Measurements from ENCODE around the gene RBM14. TPM values are rescaled to one million over a fixed set of nuclear protein-coding genes. Genes with fewer than 3 reads are reported as not detected.

Gene RBM14
- total RNA-seq, 1 experiment from 2014 or later = 92.0 TPM

DNA sequence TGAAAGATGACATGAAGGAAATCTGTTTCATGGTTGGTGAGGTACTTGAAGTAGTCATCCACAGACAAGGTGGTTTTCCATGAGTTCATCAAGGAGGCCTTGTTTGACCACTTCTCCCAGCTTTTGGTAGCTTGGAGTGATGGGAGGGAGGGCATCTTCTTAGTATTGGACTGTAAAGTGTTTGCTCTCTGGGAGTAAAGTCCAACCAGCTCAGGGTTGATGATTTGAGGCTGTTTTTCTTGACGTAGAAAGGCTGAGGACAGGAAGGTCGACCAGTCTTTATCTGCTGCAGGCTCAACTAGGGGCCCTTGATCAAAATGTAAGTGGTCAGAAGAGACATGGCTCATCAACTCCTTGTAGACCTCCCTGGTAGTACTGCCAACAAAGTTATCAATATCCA lies 25.3 kb upstream of the RBM14 start:
- peaks cover 11% of the 10 kb centered on the region for H3K4me1 Mint-ChIP-seq
- peaks cover 49% of the 10 kb centered on the region for H3K27me3 Mint-ChIP-seq (ENCODE audit: low read depth)
- no peak for TF ChIP-seq SP1 (CRISPR knock-in tag; conservative IDR thresholded peaks at IDR 0.05)
- TF ChIP-seq NFATC4 (CRISPR knock-in tag; IDR thresholded peaks at IDR 0.05) = no peak
- no peak for TF ChIP-seq ZNF219 (CRISPR knock-in tag; IDR thresholded peaks at IDR 0.05; ENCODE audit: borderline replicate concordance)
- no peak for TF ChIP-seq ZMAT4 (CRISPR knock-in tag; IDR thresholded peaks at IDR 0.05)
- no peak for TF ChIP-seq ZNF138 (CRISPR knock-in tag; conservative IDR thresholded peaks at IDR 0.05)
- no peak for TF ChIP-seq NFE2L1 (CRISPR knock-in tag; IDR thresholded peaks at IDR 0.05)
- TF ChIP-seq STAT6 (CRISPR knock-in tag; conservative IDR thresholded peaks at IDR 0.05; ENCODE audit: low read depth) = no peak
- TF ChIP-seq, protein P1, sequence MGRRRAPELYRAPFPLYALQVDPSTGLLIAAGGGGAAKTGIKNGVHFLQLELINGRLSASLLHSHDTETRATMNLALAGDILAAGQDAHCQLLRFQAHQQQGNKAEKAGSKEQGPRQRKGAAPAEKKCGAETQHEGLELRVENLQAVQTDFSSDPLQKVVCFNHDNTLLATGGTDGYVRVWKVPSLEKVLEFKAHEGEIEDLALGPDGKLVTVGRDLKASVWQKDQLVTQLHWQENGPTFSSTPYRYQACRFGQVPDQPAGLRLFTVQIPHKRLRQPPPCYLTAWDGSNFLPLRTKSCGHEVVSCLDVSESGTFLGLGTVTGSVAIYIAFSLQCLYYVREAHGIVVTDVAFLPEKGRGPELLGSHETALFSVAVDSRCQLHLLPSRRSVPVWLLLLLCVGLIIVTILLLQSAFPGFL (CRISPR knock-in tag; IDR thresholded peaks at IDR 0.05; ENCODE audit: borderline replicate concordance) = no peak
- TF ChIP-seq ARID4B (CRISPR knock-in tag; IDR thresholded peaks at IDR 0.05; ENCODE audit: borderline replicate concordance) = no peak
- TF ChIP-seq MLX (CRISPR knock-in tag; IDR thresholded peaks at IDR 0.05) = no peak
- TF ChIP-seq ATF3 (CRISPR knock-in tag; conservative IDR thresholded peaks at IDR 0.05) = no peak
- TF ChIP-seq, protein P2, sequence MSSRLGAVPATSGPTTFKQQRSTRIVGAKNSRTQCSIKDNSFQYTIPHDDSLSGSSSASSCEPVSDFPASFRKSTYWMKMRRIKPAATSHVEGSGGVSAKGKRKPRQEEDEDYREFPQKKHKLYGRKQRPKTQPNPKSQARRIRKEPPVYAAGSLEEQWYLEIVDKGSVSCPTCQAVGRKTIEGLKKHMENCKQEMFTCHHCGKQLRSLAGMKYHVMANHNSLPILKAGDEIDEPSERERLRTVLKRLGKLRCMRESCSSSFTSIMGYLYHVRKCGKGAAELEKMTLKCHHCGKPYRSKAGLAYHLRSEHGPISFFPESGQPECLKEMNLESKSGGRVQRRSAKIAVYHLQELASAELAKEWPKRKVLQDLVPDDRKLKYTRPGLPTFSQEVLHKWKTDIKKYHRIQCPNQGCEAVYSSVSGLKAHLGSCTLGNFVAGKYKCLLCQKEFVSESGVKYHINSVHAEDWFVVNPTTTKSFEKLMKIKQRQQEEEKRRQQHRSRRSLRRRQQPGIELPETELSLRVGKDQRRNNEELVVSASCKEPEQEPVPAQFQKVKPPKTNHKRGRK (CRISPR knock-in tag; IDR thresholded peaks at IDR 0.05; ENCODE audit: borderline replicate concordance) = no peak
- POLR2A ChIA-PET = interaction anchor here (0.7 kb wide), 1 partner anchor 47 kb away, joined by 4 read pairs; no protein-coding TSS in a partner anchor
- no peak for DNase-seq (ENCODE audit: low spot score)
- peaks cover 18% of the 10 kb centered on the region for H3K36me3 Mint-ChIP-seq
- CTCF ChIA-PET = interaction anchor here (0.6 kb wide), 1 partner anchor 23 kb away, joined by 4 read pairs; no protein-coding TSS in a partner anchor
- no peak for ATAC-seq
- peaks cover 28% of the 10 kb centered on the region for H3K9me3 Mint-ChIP-seq
- no peak overlapping the region for H3K27ac Mint-ChIP-seq
- no peak overlapping the region for H3K4me3 Mint-ChIP-seq

All from WTC11 (cell line).